DMS 273 (cell line): ENCODE results near the gene ADCY10.

Source experiments
- DNase-seq: peaks from one replicate; lab custom pipeline; 2025; ENCODE audit not compliant: unreplicated experiment; lab: John Stamatoyannopoulos, UW

ADCY10 gene

DNA sequence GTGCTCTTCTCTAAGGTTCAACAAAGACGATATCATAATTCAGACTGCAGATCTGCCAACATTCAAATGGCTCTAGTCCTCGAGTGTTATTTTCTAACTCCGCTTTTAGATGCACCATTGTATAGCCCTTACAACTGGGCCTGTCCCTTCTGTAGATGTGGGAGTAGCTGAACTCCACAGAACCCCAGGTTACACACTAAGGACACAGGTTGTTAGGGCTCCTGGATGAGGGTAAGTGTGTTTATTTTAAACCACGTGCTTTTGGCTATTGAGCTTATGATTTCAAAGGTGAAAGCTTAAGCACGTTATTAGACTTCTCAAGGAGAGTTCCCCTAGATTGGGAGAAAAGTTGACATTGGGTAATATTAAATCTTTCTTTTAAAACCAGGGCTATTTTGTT is 127.4 kb downstream of the ADCY10 start:
- no peak for DNase-seq

DNA sequence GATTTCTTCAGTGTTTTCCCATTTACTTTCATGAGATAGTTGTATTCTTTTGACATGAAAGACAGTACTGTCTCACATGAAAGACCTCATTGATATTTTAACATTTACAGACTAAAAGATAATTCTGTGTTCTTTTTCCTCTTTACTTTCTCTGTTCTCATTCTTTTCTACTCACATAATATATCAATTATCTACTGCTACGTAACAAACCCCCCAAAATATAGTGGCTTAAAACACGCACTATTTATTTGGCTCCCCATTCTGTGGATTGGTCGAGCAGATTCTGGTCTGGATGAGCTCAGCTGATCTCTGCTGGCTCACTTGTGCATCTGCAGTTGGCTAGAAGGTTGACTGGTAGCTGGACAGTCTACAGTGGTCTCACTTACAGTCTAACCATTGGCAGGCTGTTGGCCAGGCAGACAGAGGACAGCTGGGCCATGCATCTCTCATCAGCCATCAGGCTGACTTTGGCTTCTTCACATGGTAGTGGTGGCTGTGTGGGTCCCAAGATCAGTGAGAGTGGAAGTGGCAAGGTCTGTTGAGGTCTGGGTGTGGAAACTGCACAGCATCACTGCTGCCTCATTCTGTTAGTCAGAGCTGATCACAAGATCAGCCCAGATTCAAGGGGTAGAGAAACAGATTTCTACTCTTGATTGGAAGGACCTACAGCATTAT is 128.9 kb downstream of the ADCY10 start:
- DNase-seq = no peak

DNA sequence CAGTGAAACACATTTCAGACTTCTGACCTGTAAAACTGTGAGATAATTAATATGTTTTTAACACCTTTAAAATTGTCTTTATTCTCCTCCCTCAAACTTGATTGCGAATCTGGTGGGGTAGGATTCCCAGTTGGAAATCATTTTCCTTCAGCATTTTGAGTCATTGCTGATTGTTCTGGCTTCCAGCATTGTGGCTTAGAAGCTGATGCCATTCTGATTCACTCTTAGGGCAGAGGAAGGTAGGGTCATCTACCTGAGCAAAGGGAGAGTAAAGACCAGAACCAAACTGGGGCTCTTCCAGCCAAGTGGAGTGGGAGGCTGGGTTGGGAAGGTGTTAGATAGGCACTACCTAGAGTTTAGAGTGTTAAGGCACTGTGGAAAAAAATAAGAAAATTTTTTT is 131.0 kb downstream of the ADCY10 start:
- no peak for DNase-seq

DNA sequence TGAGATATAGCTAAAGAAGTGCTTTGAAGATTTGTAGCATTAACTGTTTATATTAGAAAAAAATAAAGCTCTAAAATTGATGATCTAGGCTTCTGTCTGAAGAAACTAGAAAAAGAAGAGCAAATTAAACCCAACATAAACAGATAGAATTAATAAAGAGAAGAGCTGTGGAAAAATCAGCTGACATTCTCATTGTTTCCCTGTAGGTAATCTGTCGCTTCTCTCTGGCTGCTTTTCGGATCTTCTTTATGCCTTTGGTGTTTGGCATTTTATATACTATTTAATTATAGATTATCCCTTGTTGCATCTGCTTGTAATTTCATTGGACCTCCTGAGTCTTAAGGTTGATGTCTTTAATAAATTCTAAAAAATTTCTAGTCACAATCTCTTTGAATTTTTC is 132.4 kb downstream of the ADCY10 start:
- DNase-seq = no peak

DNA sequence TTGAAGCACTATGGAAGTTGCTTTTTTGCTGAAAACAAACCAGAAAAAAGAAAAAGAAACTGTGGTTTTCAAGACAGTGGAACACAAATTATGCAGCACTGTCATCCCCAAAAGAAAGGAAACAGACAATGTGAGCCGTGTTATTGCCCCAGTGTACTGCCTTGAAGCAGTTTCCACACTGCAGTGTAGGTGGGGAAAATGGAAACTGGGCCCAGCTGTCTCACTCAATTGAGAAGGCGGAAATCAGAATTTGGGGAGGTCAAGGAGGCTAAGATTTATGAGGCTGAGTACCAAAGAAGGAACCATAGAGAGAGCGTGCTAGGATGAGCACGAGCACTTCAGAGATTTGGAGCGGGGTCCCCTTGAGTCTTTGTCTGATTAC is 136.7 kb downstream of the ADCY10 start:
- no peak for DNase-seq

DNA sequence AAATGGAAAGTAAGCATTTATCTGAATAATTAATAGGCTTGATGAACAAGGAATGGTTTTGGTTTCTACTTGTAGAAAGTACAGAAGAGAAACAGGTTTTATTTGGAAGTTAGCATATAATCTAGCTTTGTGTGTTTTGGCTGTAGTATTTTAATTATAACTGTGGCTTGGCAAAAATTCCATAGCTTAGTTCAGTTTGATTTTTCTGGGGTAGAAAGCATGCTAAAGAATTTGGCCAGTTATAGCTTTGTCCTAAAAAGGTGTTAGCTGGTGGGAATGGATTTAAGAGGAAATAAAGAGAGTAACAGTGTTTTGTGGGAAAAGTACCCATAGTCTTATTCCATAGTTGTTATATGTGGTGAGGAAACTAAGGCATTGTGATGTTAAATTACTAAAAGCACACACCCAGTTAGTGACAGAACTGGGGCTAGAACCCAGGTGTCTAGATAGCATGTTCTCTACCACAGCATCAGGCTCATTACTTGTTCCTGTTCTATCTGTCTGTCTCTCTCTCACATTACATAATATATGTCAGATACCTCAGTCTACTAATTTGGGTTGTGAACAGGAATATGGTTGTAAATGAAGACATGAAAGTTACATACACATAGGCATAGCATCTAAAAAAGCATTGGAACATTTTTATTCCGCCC is 137.2 kb downstream of the ADCY10 start:
- no peak for DNase-seq

DNA sequence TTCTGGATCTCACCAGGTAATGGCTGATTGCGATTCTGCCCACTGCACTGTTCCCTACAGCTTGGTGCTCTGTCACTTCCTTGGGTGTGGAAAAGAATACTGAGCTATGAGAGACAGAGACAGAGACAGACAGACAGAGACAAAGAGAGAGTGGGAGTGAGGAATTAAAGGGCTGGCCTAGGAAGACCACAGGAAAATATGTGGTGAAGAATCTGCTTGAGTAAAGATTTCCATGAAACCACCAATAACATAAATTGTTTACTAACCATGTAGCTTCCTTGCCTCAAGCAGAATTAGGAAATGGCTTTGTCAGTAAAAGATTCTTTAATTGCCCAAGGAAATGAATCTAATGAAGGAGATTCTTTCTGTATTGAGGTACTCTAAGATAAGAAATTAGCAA is 137.8 kb downstream of the ADCY10 start:
- DNase-seq = no peak

DNA sequence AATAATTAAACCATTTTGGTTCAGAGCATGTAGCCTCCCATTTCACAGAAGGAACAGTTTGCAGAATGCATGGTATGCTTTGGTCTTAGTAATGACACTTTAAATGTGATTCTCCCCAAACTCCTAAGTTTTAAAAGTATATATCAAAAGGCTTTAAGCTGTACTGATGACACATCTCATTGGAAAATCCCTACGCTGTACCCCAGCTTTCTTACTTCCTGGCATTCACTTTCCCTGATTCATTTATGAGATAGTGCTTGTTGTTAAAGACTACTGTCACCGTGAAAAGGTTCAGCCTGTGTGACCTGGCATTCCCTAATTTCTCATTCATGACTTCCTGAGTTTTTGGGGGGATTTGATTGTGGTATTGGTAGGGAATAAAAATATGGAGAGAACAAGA is 138.8 kb downstream of the ADCY10 start:
- no peak for DNase-seq

DNA sequence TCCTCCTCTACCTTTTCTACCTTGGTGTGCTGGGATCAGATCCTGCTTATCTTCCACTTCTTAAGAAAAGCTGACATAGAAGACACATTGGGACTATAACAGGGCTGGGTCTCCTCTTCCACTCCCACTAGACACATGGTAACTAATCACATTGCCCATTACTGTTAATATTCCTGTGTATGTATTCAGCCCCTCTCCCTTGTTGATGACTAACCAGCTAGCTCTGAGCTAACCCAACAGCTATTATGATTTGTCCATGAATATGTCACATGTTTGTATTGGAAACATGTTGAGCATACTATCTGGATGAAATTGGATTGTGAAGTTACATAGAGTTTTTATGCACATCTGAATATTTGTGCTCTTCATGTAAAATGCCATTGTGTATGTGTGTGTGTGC is 139.2 kb downstream of the ADCY10 start:
- no peak for DNase-seq

DNA sequence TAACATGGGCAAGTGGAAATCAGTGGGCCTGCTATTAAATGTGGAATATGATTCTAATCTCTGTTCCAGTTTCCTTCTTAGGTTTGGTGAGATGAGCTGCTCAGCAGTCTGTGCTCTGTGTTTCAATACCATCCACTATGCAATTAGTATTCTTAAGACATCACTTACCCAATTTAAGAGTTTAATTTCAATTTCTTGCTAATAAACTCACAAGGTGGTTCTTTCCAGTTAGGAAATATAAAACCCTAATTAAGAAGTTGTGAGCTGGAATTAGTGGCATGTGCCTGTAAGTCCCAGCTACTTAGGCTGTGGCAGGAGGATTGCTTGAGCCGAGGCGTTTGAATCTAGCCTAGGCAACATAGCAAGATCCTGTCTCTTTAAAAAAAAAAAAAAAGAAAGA is 140.4 kb downstream of the ADCY10 start:
- no peak for DNase-seq

DNA sequence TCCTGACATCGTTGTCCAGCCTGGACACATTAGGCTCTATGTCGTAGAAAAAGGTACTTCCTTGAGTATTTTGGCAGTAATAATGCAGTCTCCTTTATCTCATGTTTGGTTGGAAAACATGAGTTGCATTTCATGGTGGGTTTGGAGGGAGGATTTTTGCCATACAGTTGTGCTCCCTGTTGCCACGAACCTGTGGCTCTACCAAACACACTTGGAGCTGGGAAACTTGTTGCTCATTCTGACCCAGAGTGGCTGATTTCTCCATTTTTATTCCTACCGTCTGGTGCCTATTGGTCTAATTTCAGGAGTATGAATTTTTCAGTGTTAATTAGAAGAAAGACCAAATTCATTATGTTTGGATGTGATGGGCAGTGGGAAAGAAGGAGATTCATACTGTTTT is 141.5 kb downstream of the ADCY10 start:
- DNase-seq = no peak

DNA sequence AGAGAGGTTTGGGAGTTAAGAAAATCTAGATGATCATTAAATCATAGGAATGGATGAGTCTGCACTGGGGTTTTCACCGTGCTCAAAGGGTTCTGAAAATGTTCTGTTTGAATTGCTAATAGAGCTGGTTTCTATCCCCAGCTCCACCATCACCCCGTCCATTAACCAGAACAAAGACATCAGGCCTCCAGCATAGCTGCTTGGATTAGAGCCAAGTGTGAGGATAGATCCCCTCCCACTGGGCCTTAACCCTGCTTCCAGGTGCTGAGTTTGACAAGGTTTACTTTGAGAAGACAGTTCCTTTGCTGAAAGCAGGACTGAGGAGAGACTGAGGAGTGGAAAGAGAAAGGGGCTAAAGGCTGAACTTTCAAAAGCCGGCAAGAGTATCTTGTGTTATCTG is 143.8 kb downstream of the ADCY10 start:
- no peak for DNase-seq

DNA sequence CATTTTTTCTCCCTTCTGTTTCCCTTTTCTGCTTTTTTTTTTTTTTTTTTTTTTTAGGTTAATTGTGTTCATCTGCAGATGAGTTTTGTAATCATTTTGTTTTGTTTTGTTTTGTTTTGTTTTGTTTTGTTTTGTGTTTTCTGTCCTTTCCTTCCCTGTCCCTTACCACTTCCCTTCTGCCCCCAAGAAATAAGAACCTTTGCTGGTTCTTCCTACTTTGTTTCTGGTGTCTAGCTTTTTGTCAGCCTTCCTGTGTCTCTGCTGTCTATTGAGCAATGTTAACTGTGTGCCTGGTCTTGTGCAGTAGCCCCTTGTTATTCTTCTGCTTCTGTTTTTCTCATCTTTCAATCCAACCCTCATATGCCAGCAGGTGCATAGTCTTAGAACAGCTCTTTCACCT is 146.2 kb downstream of the ADCY10 start:
- DNase-seq = no peak

DNA sequence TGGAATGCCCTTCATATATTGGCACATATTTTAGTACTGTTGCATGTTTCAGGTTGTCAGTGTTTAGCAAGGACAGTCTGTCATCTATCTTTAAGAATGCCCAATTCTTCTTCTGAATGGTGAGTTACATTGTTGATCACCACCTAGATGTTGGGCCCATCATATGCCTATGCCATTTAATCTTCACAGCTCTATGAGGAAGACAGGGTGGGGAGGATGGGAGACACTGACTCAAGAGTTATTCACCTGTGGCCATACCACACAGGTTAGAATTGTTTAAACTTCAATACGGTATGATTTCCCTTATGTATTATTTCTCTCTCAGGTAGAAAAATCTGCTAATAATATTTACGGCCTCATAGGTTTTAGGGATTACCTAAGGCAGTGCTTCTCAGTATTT is 147.4 kb downstream of the ADCY10 start:
- DNase-seq = no peak

DNA sequence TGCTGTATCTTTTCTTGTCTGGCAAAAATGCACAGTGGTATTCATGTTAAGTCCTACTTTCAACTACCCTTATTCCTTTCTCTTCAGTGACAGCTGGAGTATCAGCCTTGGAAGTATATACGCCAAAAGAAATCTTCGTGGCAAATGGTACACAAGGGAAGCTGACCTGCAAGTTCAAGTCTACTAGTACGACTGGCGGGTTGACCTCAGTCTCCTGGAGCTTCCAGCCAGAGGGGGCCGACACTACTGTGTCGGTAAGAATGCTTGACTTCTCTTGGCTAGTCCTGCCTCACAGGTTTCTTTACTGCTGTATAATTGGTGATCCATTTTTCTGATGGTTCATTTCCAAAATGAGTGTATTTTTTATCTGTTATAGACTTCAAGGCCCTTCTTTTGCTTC is 148.4 kb downstream of the ADCY10 start:
- DNase-seq = no peak

DNA sequence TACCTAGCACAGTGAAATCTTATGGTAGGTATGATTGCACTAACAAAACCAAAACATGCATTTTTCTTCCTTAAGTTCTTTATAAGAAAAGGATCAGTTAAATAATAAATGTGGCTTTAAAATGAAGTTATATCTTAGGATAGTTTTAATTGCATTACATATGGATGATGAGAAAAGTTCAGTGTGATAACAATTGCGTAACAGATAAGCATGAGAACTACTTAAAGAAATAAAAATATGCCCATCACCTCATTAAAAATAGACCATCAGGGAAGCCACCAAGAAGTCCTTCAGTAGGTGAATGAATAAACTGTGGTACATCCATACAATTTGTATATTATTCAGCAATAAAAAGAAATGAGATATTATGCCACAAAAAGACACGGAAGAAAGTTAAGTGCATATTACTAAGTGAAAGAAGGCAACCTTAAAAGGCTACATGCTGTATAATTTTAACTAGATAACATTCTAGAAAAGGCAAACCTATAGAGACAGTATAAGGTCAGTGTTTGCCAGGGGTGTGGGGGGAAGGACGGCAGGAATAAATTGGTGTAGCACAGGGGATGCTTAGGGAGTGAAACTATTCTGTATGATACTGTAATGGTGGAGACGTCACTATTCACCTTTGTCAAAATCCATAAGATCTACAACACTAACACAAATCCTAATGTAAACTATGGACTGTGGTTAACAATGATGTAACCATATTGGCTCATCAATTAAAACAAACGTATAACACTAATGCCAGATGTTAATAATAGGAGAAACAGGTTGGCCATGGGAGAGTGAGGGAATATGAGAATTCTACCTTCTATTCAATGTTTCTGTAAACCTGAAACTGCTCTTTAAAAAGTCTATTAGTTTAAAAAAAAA is 149.2 kb downstream of the ADCY10 start:
- DNase-seq = no peak

DNA sequence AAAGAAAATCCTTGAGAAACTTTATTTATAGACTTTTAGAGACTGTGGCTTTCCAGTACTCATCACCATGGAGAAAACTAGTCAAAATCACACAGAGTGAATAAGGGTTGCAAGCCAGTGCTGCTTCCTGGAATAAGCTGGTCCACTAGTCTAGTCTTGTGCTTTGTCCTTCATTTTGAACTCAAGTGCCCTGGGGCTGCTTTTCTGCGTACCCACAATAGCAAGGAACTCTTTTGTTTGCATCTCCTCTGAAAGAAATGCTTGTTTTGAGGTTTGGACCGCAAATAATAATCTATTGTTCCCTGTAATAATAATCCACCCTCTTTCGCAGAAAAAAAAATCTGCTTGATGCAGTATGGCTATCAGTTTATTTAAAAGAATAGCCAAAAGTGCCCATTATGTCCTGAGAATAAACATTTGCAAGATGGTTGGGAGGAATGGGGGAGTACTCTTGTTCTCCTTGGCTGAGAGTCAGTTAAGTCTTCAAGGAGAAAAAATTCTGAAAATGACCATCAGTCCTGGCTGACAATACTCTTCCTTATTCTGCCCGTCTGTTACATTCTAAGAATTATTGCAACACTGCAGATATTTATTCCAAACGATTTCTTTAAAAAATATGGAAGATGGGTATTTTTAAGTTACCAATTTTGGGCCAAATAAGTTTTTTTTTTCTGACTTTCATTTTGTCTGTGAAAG is 150.3 kb downstream of the ADCY10 start:
- no peak for DNase-seq

DNA sequence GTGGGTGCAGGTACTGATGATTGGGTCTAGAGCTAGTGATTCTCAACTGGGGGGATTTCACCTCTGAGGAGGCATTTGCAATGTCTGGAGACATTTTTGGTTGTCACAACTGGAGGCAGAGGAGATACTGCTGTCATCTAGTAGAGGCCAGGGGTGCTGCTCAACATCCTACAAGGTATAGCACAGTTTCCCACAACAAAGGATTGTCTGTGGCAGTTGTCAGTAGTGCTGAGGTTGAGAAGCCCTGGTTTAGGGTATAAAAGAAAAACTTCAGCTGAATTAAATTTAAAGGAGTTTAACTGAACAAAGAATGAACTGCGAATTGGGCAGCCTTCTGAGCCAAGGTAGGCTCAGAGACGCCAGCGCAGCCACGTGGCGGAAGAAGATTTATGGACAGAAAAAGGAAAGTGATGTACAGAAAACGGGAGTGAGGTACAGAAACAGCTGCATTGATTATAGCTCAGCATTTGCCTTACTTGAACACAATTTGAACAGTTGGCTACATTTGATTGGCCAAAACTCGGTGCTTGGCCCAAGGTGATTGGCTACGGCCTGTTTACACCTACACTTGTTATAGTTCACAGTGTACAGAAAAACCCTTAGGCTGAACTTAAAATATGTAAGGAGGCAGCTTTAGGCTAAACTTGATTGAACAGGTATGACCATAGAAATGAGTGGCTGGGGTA is 151.7 kb downstream of the ADCY10 start:
- DNase-seq = no peak

DNA sequence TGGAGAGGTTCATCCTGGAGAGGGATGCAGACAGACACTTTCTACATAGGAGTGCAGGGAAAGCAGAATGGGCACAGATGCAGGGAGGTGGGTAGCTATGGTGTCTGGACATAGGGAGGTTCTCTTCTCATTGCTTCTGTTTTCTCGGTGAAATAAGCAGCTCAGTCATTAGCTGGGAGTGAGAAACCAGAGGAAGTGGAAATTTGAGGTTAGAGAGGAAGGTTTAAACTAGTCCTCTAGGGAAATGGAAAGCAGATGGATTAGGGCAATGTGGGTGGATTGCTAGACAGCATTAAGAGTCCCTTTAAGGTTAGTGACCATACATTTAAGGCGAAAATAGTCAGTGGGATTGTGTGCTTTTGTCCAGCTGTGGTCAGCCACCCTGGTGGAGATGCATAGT is 152.5 kb downstream of the ADCY10 start:
- DNase-seq = no peak
